DND-41 (cell line): ENCODE measurements around the gene DHX15.
A peak's percentile ranks its signal among the peaks of the same experiment; 100 is the strongest.

ENCODE experiments used
- ATAC-seq: fragments of 200-7000 bp; cut with Tn5 transposase; 3 replicates; pipeline ENCODE4 v1.9.1; 2021; ENCODE audit warnings: low read depth; ENCODE audit not compliant: insufficient read depth
- DNase-seq: peaks from one replicate; pipeline ENCODE4 v3.0.0-alpha.2; 2020
- H2AFZ ChIP-seq: 2 replicates; pipeline ENCODE4 v1.6.0; 2012; ENCODE audit warnings: low read depth, low read length
- H3K27ac ChIP-seq: 2 replicates; pipeline ENCODE4 v1.5.1; 2012; ENCODE audit warnings: low read length, inconsistent platforms
- H3K27me3 ChIP-seq: fragments of 200-600 bp; sonication (generic); 2 replicates; pipeline ENCODE4 v1.6.0; 2012; ENCODE audit warnings: low read length, mild to moderate bottlenecking, inconsistent platforms; ENCODE audit not compliant: insufficient read depth, poor library complexity
- H3K36me3 ChIP-seq: 2 replicates; pipeline ENCODE4 v1.5.1; 2012; ENCODE audit warnings: low read length, inconsistent platforms; ENCODE audit not compliant: insufficient read depth
- H3K4me1 ChIP-seq: 2 replicates; pipeline ENCODE4 v1.5.1; 2012; ENCODE audit warnings: mild to moderate bottlenecking, low read length; ENCODE audit not compliant: insufficient read depth
- H3K4me2 ChIP-seq: 2 replicates; pipeline ENCODE4 v1.6.0; 2012; ENCODE audit warnings: mild to moderate bottlenecking, moderate library complexity, low read length, inconsistent platforms; ENCODE audit not compliant: insufficient read depth
- H3K4me3 ChIP-seq, 2 experiments: fragments of 200-600 bp in 1 of 2; shearing (Covaris generic) in 1 of 2; 2 replicates each; pipeline ENCODE4 v1.5.1; 2012 to 2016; ENCODE audit warnings: inconsistent platforms in 2 of 2, low read length in 2 of 2, mild to moderate bottlenecking in 2 of 2, low read depth in 1 of 2, moderate library complexity in 1 of 2
- H3K79me2 ChIP-seq: 2 replicates; pipeline ENCODE4 v1.6.0; 2012; ENCODE audit warnings: low read length, inconsistent platforms; ENCODE audit not compliant: insufficient read depth
- H3K9ac ChIP-seq: 2 replicates; pipeline ENCODE4 v1.6.0; 2012; ENCODE audit warnings: low read depth, mild to moderate bottlenecking, inconsistent platforms, low read length, moderate library complexity
- H3K9me3 ChIP-seq: 2 replicates; pipeline ENCODE4 v1.5.1; 2012; ENCODE audit warnings: low read length, moderate library complexity, mild to moderate bottlenecking, inconsistent platforms; ENCODE audit not compliant: insufficient read depth, severe bottlenecking
- H4K20me1 ChIP-seq: 2 replicates; pipeline ENCODE4 v1.6.0; 2012; ENCODE audit warnings: low read length; ENCODE audit not compliant: insufficient read depth
- EZH2 ChIP-seq: IDR thresholded peaks from 3 replicates; pipeline ENCODE4 v1.6.1; 2012; ENCODE audit warnings: borderline replicate concordance, low read depth, mild to moderate bottlenecking, moderate library complexity, low read length, inconsistent platforms; ENCODE audit not compliant: severe bottlenecking
- TF ChIP-seq, protein P1 (sequence below): IDR thresholded peaks from 2 replicates; pipeline ENCODE4 v1.5.1; 2012; ENCODE audit warnings: borderline replicate concordance, low read length, moderate library complexity, mild to moderate bottlenecking; ENCODE audit not compliant: poor library complexity, severe bottlenecking; ENCODE audit errors: extremely low read depth

DHX15 gene

DNA sequence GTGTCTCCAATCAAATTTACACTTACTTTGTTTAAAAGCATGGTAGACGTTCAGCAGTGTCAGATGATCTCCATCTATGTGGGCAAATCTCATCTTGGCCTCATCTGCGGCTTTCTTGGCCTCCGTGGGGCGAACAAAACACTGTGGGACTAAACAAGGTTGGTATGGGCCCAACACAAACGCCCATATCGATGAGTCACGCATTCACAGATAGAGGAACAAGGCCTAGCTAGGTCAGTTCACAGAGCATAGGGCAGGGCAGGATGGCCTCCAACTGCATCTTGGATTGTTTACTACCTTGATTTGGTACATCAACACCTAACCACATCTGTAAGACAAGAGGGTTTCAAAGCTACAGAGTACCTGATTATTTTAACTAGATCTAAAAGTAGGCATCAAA lies 47.3 kb downstream of the DHX15 start:
- DNase-seq (no peak), ATAC-seq (no peak)
- H3K36me3 ChIP-seq: peaks cover 100% of the 10 kb centered on the region
- TF ChIP-seq, protein P1, sequence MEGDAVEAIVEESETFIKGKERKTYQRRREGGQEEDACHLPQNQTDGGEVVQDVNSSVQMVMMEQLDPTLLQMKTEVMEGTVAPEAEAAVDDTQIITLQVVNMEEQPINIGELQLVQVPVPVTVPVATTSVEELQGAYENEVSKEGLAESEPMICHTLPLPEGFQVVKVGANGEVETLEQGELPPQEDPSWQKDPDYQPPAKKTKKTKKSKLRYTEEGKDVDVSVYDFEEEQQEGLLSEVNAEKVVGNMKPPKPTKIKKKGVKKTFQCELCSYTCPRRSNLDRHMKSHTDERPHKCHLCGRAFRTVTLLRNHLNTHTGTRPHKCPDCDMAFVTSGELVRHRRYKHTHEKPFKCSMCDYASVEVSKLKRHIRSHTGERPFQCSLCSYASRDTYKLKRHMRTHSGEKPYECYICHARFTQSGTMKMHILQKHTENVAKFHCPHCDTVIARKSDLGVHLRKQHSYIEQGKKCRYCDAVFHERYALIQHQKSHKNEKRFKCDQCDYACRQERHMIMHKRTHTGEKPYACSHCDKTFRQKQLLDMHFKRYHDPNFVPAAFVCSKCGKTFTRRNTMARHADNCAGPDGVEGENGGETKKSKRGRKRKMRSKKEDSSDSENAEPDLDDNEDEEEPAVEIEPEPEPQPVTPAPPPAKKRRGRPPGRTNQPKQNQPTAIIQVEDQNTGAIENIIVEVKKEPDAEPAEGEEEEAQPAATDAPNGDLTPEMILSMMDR: no peak
- TF ChIP-seq EZH2: no peak
- no peak overlapping the region for H3K9ac ChIP-seq
- H3K4me3 ChIP-seq: no peak overlapping the region
- H3K4me1 ChIP-seq: no peaks in the 10 kb centered on the region
- peaks cover 63% of the 10 kb centered on the region for H4K20me1 ChIP-seq
- no peak overlapping the region for H3K4me2 ChIP-seq
- no peaks in the 10 kb centered on the region for H3K27me3 ChIP-seq
- H3K27ac ChIP-seq: no peak overlapping the region
- no peaks in the 10 kb centered on the region for H3K9me3 ChIP-seq
- H2AFZ ChIP-seq: no peak overlapping the region
- peaks cover 91% of the 10 kb centered on the region for H3K79me2 ChIP-seq

DNA sequence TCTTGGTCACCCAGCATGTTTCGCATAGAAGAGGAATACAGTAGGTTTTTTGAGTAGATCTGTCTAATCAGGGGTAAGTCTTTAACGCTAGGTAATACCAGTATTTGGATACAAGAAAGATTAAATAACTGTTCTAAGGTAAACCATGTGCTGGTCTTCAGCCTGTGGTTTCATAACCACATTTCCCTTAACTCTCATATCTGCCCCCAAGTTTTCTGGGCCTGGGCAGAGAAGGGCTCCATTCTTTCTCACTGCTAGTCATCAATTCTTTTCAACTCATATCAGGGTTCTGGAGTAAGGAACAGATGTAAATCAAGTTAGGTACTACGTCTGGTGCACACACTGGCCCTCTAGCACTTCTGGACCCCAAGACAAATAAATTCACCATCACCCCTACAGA lies 49.0 kb downstream of the DHX15 start:
- no peak for TF ChIP-seq EZH2
- TF ChIP-seq, protein P1: no peak
- no peak overlapping the region for H3K9ac ChIP-seq
- peak; percentile 60; the same call in 2 of the 3 replicates for ATAC-seq

DNA sequence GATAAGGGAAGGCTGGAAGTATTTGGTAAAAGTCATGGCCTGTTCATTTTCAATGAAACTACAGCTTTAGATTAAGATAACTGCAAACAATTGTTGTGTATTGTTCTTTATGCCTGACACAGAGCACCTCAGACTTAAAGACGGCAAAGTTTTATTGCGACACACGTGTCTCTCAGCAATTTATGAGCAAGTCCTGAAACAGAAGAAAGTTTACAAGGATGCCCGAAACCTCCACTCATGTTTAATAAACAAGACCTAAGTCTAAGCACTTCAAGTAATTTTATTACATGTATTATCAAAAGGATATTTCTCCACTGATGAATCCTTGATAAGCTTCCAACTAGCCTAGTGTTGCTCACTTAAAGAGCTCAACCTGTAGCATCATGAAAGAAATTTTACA lies 51.0 kb downstream of the DHX15 start:
- ATAC-seq: no peak
- no peak overlapping the region for H3K4me2 ChIP-seq
- H3K9me3 ChIP-seq: no peaks in the 10 kb centered on the region
- no peak for DNase-seq
- peaks cover 48% of the 10 kb centered on the region for H4K20me1 ChIP-seq
- H3K27me3 ChIP-seq: no peaks in the 10 kb centered on the region
- no peak overlapping the region for H2AFZ ChIP-seq
- peaks cover 74% of the 10 kb centered on the region for H3K79me2 ChIP-seq
- no peak overlapping the region for H3K9ac ChIP-seq
- H3K4me3 ChIP-seq: no peak overlapping the region
- no peaks in the 10 kb centered on the region for H3K4me1 ChIP-seq
- H3K27ac ChIP-seq: no peak overlapping the region
- peaks cover 97% of the 10 kb centered on the region for H3K36me3 ChIP-seq
- TF ChIP-seq, protein P1: no peak

More for the DNA sequence above, 49.0 kb downstream of the DHX15 start:
- H3K27me3 ChIP-seq: no peaks in the 10 kb centered on the region
- H3K4me2 ChIP-seq: no peak overlapping the region
- H2AFZ ChIP-seq: no peak overlapping the region
- H3K9me3 ChIP-seq: no peaks in the 10 kb centered on the region
- H3K4me3 ChIP-seq: no peak overlapping the region
- no peak overlapping the region for H3K27ac ChIP-seq
- peaks cover 97% of the 10 kb centered on the region for H3K36me3 ChIP-seq
- DNase-seq: no peak
- no peaks in the 10 kb centered on the region for H3K4me1 ChIP-seq
- peaks cover 52% of the 10 kb centered on the region for H4K20me1 ChIP-seq
- peaks cover 83% of the 10 kb centered on the region for H3K79me2 ChIP-seq

DNA sequence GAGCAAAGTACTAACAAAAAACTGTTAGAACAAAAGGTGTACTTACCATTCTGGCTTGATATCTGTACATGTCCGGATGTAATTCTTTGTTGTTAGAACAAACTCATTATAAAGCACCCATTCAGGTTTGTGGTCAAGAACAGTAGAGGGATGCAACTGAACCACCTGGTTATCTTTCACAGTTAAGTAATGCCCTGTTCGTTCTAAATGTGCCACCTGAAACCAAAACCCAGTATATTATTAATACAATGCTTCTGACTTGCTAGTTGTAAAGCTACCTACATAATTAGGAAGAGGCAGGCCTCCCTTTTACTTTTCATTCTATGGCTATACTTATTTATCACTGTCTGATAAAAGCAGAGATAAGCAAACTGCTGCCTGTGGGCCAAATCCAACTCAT lies 54.8 kb downstream of the DHX15 start:
- H3K27ac ChIP-seq: no peak overlapping the region
- peaks cover 97% of the 10 kb centered on the region for H3K36me3 ChIP-seq
- peaks cover 64% of the 10 kb centered on the region for H3K79me2 ChIP-seq
- no peak overlapping the region for H3K4me2 ChIP-seq
- H4K20me1 ChIP-seq: peaks cover 31% of the 10 kb centered on the region; the same call in 1 of the 2 replicates
- H3K27me3 ChIP-seq: no peaks in the 10 kb centered on the region
- no peak overlapping the region for H3K9ac ChIP-seq
- no peaks in the 10 kb centered on the region for H3K4me1 ChIP-seq
- H3K4me3 ChIP-seq: no peak overlapping the region
- no peak overlapping the region for H2AFZ ChIP-seq
- no peak for TF ChIP-seq EZH2
- TF ChIP-seq, protein P1: no peak
- no peak for DNase-seq
- 0 out of 3 replicates have a peak, but pooled peaks have one; percentile 28 for ATAC-seq
- H3K9me3 ChIP-seq: no peaks in the 10 kb centered on the region
